HT-29 (cell line): ENCODE measurements around the gene BCHE. TPM values are rescaled to one million over a fixed set of nuclear protein-coding genes. Genes with fewer than 3 reads are reported as not detected.

ENCODE experiments used
- DNase-seq: peaks from one replicate; pipeline ENCODE4 v3.0.0-alpha.2; 2015; ENCODE audit warnings: low spot score
- total RNA-seq: library from RNA; depleted of rRNA; stranded (reverse); fragments of >200 nt; shearing (Covaris generic); gene quantifications from 2 replicates; pipeline ENCODE4 v1.2.3, GENCODE V29; 2014; rRNA removed

Gene BCHE
- not detected in 2 replicates for total RNA-seq

DNA sequence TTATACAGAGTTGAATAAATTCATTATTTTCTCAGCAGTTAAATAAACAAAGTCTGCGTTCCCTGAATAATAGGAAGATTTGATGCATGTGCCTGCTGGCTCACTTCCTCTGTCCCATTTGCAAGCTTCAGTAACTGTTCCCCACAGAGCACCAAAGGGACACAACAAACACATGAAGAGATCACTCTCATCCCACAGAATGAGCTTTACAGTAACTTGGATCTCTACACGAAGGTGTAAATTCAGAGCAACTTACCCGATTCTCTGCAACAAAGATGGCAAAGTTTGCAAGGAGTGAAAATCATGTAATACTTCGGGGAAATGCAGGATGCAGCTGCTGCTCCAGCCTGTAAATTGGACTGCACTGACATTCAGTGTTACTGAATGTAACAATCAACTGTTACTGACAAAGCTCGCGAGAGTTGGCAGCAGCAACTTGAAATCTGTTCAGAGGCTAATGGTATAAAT lies at the start of gene BCHE:
TSS of gene BCHE (minus strand) at position 366 of the 468 bp plus-strand sequence. CDS start 6,390 bp downstream, outside the sequence.
- DNase-seq, result no peak

DNA sequence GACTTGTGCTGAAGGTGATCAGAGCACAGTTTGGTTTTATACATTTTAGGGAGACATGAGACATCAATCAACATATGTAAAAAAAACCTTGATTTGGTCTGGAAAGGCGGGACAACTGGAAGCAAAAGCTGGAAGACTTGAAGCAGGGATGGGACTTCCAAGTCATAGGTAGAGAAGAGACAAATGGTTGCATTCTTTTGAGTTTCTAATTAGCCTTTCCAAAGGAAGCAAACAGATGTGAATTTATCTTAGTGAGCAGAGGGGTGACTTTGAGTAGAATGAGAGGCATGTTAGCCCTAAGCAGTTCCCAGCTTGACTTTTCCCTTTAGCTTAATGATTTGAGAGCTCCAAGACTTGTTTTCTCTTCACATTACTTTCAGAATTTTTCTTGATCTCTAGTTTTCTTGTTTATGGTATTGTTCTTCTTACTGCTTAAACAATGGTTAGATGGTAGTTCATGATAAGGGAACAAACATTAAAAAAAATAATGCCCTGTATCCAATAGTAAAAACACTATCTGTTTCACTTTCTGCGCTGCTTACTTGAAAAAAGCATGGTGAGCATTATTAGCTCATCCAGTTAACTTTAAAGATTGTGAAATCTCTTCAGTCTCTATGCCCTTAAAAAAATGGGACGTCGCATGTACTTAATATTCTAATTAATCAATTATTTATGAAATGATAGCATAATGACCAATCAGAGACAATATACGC lies 48.5 kb upstream of the BCHE start:
- DNase-seq, result no peak

DNA sequence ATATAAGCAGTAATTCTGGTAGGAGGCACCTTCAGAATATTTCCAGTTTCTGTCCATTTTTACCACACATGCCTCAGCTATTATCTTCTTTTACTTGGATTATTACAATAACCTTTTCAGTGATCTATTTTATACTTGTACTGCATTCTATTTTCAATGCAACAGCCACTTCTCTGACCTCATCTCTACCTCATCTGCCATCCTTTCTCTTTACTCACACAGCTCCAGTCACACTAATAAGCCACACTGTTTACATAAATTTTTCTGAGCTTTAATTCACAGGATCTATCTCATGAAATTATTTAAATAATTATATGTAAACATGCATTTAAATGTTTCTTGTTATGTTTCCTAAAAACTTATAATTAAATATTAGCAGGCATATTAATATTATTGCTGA lies 47.3 kb upstream of the BCHE start:
- no peak for DNase-seq

DNA sequence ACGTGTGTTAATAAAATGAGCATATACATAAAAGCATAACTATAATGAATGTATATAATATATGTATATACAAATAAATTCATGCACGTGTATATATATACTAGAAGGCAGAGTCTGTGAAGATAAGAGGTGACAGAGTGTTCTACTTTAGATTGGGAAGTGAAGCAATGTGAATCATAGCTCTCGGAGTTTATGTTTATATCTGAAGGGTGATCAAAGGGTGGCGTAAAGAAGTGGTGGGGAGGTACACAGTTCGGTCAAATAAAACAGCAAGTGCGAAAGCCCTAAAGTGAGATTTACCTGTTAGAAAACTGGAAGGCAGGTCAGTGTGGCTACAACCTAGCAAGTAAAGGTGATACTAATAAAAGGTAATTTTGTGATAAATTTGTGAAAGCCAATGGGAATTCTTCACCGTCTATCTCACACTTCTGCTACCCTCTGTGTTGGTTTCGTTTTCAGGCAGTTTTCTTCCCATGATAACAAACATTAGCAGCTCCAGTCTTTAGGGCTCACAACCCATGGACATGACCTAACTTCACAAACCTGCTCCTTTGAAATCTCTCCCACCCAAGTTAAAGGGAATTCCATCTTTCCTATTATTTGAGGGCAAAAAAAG lies 46.7 kb upstream of the BCHE start:
- DNase-seq, result peak; percentile 64

DNA sequence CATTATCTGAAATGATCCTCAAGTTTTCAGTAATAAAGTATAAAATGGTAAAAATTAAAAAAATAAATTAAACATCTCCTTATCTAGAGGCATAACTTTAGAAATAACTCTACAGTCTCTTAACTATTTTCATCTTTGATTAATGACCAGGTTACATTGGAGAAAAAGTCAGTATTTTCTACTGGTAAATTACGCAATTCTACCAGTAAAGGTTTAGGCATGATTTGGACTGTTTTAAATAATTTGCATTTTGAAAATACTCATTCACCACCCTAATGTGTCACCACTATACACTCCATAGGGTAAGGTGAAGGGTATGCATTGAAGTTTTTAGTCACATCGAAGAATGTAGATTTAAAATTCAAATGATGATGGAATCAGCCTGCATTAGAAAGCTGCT lies 45.9 kb upstream of the BCHE start:
- no peak for DNase-seq

DNA sequence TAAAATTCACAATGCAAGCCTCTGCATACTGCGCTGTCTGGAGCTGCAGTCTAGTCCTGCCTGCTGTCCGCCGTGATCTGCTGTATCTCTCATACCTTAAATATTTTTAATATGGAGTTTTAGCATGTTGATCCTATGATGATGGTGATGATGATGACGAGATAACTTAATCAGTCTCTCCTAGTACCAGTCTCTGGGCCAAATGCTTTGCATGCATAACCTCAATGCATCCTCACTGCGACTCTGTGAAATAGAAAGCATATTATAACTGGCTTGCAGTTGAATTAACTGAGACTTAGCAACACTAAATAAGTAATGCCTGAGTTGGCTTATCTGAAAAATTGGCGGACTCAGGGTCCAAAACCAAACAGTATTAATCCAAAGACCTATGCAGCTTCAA lies 38.4 kb upstream of the BCHE start:
- no peak for DNase-seq

DNA sequence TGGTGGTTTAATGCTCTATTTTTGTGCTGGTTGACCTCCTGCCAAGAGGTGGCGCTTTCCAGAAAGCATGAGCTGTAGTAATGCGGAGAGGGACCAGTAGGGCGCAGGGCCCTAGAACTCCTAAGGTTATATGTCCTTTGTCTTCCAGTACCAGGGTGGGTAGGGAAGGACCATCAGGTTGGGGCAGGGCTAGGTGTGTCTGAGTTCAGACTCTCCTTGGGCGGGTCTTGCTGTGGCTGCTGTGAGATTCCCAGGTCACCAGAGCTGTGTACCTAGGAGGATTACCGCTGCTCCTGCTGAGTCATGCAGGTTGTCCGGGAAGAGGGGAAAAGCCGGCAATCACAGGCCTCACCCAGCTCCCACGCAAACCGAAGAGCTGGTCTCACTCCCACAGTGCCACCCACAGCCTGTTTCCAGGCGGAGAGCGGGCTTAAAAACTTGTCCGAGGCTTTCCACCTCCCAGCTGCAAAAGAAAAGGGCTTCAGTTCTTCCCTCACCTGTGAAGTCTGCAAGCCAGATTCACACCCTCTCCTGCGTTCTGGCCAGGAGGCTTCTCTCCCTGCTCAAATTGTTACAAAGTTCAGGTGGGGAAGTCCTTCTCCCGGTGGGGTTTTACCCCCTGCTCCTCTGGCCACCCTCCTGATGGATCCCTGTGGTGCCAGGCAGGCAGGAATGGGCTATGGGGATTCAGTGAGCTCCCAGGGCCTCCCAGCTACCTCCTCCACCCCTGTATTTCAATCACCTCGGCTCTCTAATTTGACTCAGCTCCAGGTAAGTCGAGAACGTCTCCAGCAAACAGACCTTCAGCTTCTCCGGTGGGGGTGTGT lies 37.7 kb upstream of the BCHE start:
- peak; percentile 93 for DNase-seq

DNA sequence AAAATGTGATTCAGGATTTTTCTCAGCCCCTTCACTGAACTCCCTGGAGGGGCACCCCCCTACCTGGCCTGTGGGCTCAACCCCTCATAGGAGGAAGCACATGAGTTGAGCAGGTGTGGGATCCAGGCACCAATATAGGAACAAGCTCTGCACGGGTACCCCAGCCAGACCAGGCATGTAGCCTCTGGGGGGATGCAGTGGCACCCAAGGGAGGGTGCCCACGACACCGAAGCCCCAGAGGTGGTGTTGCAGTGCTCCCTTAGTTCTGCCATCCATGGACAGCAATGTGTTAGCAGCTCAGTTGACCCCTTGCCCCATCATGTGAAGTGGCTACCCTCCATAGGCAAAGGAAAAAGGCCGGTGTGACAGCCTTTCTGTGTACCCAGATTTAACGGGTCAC lies 30.9 kb upstream of the BCHE start:
- DNase-seq, result no peak

DNA sequence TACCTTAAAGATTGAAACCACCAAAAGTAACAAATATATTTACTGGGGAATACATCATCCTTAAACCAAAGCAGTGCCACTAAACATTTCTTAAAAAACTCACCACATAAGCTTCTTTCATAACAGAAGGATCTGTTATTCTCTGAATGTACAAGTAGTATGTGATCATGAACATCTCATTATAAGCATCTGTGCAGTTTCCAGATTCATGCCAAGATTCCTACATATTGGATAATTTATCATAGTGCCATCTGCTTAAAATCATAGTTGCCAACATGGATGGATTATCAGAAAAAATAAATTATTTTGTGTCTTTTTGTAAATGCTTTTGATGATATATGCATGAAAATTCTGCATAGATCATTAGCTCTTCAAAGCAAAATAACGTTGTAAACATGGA lies 21.8 kb upstream of the BCHE start:
- no peak for DNase-seq

DNA sequence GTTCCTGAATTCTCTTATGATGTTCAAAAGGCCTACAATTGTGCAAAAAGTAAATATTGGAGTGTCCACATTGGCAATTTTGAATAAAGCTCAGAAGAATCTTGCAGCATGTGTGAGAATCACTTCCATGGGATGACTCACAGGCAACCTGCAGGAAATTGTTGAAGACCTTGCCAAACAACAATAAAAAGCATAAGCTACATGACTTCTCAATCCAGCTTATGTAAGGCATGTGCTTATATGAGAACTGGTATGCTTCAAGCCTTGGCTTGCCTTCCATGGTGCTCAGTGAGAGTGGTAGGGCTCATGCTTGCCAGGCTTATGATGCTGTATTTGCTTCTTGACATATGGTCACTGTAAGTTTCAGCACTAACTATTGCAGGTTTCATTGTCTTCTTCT lies 18.4 kb upstream of the BCHE start:
- DNase-seq, result no peak

DNA sequence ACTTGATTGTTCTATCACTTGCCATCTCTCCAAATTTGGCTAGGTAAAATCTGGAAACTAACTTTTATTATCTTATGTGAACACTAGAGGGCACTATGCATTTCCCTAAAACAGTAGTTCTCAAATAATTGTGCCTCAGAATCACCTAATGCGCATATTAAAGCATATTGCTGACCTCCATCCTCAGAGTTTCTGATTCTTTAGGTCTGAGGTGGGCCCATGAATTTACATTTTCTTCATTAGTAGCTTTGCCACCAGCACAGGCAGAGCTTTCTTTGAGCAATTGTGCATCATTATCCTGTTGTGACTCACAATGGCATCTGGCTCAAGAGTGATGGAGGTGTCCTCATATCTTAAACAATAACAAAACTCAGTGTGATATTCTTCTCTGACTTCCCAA lies 17.5 kb upstream of the BCHE start:
- peak; percentile 59 for DNase-seq

DNA sequence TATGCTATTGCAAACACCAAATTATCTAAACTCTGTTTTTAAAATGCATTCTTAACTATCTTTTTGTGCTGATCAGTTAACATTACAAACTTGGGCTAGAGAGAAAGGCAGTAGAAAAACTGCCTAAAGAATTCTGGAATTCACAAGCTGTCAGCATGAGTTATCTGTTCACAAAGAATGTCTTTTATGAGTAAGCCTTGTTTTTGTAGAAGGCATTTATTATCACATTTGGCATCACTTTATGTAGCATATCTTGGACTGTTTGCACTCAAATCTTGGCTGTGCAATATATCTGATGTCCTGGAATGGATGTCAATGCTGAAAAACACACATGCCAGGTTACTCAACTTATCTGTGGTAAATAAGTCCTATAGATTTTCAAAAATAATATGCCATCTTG lies 15.5 kb upstream of the BCHE start:
- DNase-seq, result no peak

DNA sequence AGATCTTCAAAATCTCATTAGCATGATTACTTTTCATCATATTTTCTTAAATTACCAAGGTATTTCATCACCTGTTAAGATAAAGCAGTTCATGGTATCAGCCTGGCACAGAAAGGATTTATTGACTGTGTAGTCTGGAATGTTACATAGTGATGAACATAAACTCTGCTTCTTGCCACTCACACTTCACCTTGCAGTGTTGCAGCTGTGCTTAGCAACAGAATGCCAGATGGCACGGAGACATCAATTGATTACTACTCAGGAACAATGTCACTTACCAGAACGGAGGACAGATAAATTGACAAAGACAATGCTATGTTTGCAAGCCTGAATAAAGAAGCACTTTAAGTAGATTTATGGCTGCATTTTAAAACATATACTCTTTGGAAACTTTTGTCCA lies 15.0 kb upstream of the BCHE start:
- DNase-seq, result no peak

DNA sequence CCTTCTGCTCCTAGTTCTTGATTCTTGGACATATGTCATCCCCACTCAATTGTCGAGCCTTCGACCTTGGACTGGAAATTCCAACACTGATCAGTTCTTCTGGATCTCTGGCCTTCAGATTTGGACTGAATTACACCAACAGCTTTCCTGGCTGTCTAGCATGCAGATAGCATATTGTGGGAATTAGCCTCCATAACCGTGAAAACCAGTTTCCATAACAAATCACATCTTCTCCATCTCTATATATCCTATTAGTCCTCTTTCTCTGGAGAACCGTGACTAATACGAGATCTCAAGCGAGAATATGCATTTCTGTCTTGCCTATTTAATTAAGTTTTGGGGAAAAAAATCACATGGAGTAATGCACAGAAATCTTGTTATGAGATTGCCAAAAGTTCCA lies 8.8 kb upstream of the BCHE start:
- no peak for DNase-seq

DNA sequence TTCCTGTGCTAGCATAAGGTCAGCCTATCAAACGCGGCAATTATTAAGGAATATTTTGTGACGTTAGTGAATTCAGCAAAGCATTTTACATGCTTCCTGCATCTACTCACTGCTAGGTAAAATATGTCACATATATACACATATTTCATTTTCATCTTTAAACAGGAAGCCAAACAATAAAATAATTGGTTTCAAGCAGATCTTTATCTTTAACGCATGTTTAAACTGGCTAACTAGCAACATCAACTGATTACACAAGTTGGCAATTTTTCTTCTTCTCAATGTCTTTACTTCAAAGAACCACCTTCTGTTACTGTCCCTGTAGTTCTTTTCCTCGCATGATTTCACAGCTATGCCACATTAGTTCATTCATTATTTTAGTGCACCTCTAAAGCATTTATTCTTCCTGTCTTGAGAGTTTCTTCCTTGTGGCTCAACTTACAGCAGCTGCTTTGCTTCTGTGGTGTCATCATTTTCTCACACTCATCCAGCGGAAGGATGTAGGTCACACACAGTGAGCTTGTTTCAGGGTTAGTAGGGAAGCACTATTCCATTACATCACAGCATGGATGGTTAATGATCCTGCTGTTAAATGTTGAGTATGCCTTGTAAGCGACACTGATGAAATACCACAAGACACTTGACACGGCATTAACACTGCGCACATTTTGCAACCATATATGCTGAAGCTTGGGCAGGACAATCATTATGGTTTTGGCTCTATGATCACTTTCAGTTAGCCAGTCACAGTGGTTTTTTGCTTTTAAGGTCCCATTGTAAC lies 2.3 kb upstream of the BCHE start:
- DNase-seq, result no peak

DNA sequence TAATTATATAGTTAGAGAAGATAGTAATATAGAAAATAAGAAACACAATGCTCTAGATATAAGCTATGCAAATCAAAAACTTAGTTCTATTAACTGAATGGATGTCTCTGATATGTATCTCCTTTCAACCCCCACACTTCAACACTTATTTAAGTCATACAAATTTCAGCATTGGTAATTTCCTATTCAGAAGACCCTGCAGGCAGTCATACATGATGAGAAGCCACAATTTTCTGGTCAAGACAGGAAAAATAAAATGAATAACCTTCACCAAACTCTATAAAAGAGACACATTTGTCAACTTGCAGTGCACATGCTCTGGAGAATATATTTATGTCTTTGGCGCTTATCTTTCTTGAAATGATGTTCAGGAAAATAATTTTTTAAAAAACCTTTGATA lies 578 bp upstream of the BCHE start:
- no peak for DNase-seq

DNA sequence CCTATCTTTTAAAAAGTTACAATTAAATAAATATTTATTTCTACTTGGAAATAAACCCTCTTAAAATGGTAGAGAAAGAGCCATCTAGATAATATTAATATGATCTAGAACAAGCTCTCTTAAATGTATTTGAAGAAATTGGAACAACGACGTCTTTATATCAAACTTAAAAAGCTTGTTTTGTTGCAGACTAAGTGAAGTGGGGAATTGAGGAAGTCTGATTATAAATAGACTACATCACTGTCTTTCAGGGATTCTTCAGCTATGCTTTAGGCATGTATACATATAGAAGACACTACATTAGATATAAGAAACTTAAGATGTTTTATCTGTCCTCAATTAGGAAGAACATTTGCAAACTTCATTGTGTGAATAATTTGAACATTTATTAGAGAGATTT lies 1.8 kb downstream of the BCHE start:
- no peak for DNase-seq

DNA sequence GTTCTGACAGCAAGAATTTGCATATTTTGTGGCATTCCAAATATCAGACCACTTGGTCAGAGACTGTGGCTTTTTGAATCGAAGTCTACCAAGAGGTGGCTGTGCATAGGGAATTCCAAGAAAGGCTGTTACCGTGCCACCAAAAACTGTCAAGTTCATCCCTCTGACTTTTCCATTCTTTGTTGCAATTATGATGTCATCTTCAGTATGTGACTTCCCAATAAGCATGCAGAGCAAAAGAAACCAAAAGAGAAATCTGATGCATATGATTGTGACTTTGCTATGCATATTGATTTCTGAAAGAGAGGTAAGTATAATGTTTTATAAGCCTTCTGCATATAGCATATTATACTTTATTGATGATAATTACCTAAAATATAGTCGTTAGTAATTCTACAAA lies 6.5 kb downstream of the BCHE start:
- no peak for DNase-seq

DNA sequence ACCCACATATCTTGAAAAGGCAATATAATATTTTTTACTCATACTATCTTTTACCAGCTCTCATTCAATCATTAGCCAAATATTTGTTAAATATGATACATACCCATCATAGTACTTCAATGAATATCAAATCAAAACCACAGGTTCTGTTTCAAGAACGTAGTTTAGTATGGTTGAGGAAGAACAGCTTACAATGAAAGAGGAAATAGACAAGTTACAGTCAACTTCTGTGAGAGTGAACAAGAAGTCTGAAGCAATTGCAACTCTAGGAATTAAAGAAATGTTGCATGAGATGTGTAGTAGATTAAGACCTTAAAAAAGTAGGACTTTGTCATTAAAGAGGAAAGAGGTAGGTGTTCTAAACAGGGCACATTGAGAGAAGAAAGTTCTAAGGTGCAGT lies 9.3 kb downstream of the BCHE start:
- DNase-seq, result no peak

DNA sequence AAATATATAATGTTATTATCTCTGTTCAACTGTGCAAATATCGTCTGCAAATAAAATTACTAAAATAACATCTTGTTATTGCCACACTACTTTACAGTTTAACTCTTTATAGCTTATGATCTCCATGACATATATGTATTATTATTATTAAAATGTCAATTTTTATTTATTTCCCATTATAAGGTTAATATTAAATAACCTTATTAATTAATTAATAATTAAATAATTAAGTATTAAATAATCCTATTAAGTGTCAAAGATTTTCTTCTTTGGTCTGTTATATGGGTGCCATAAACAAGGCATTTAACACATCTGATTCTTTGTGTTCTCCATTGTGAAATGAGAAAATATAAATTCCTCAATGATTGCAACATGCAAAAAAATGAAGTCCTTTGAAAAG lies 10.0 kb downstream of the BCHE start:
- DNase-seq, result no peak

DNA sequence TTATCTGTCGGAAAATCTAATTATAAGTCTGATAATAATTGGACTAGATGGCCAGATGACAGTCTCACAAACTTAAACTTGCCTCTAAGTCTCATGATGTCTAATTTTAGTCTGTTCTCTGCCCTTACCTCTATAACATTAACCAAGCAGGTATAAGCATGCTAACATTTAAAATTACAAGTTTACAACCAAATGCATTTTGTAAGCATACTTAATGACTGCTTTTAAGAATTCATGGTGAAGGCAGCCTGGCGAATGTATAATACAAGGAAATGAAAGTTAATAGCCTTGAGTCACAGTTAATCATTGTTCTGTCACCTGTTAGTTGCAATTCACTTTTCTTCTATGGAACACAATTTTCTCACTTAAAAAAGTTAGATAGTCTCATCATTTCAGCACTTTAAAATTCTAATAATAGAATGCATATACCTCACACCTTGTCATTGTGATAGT lies 16.5 kb downstream of the BCHE start:
- DNase-seq, result no peak
